ENCODE measurements around the gene ZRANB1. TPM values are rescaled to one million over a fixed set of nuclear protein-coding genes. Genes with fewer than 3 reads are reported as not detected.

ZRANB1 gene
- total RNA-seq, 2 experiments from 2014 or later, result 14.5 to 17.0 TPM

GRCh38 chr10:124962421-124962820, 20.5 kb downstream of the ZRANB1 start:
- H3K79me2 ChIP-seq (ENCODE audit: insufficient read depth, low read depth, low read length), result peaks cover 45% of the 10 kb centered on the region; the same call in 1 of the 2 replicates
- POLR2A ChIA-PET, result interaction anchor here (1.3 to 2.0 kb wide), 3 partner anchors 8 to 10 kb away, joined by 3 to 7 read pairs (median 4); no protein-coding TSS in a partner anchor
- no peaks in the 10 kb centered on the region for H3K9me3 ChIP-seq (ENCODE audit: low read length)

DNA sequence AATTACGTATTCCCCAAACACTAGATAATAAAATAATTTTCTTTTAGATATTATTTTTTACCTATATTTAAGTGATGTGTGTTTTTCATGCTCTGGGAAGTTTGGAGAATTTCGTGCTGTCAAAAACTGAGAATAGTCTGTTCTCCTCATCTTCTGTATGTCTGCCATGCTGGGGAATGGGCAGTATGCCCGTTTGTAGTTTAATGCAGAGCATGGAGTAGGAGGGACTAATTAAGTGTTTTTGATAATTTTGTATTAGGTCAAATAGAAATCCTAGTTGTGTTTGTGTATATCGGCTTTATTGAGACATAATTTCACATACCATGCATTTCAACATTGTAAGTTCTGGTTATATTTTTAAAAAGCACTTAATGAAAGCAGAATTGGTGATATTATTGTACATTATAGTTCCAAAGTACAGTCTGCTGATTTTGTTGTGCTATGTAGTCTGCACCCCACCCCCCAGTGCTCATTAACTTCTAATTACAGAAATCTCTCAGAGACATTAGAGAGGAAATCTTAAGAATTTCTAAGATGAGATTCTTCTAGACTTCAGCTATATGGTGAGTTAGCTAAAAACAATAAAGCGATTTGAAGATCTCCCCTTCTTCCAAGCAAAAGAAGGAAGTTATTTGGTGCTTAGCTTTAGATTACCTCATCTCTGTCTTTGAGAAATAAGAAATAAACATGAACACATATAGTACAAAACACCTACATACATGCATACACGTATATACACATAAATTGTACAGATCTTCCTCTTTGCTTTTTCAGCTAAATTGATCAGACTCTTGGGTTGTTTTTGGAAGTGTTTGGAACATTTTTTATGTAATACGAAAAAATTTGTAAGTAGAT, 22.2 kb downstream of the ZRANB1 start:
- TF ChIP-seq CTCF (conservative IDR thresholded peaks at IDR 0.05; ENCODE audit: low read length) (no peak), EZH2phosphoT487 (IDR thresholded peaks at IDR 0.05; ENCODE audit: borderline replicate concordance, low read depth, low read length) (no peak)
- no TSS peak for BruUV-seq (replicated peaks)
- Histone ChIP-seq H3K79me2 (ENCODE audit: insufficient read depth, low read depth, low read length) (peaks cover 28% of the 10 kb centered on the region; the same call in 1 of the 2 replicates), H4K20me1 (ENCODE audit: insufficient read depth, low read length) (peaks cover 12% of the 10 kb centered on the region; the same call in 1 of the 2 replicates), H3K36me3 (ENCODE audit: insufficient read depth, low read length) (peaks cover 33% of the 10 kb centered on the region), H3K9me3 (ENCODE audit: low read length) (no peaks in the 10 kb centered on the region), H3K4me3 (ENCODE audit: low read depth, low read length, poor library complexity, severe bottlenecking) (no peak overlapping the region), H3K27ac (ENCODE audit: low read depth, low read length, poor library complexity, severe bottlenecking) (no peak overlapping the region), H3K4me1 (ENCODE audit: insufficient read depth, low read length, poor library complexity, severe bottlenecking) (no peaks in the 10 kb centered on the region), H3K9me2 (ENCODE audit: insufficient read depth, low read length) (no peaks in the 10 kb centered on the region), H3K4me2 (ENCODE audit: low read length) (no peak overlapping the region), H2AFZ (ENCODE audit: low read length) (no peak overlapping the region)
- ChIA-PET POLR2A (no interaction called here), CTCF (ENCODE audit: unreplicated experiment) (no interaction called here)
- intact Hi-C loops (cut with micrococcal nuclease; ENCODE audit: unreplicated experiment), result no loop called here
- no peak for DNase-seq (ENCODE audit: low spot score)

More at GRCh38 chr10:124962421-124962820, 20.5 kb downstream of the ZRANB1 start:
- no peak for DNase-seq (ENCODE audit: low spot score)
- TF ChIP-seq EZH2phosphoT487 (IDR thresholded peaks at IDR 0.05; ENCODE audit: borderline replicate concordance, low read depth, low read length) (no peak), CTCF (conservative IDR thresholded peaks at IDR 0.05; ENCODE audit: low read length) (no peak)
- Histone ChIP-seq H4K20me1 (ENCODE audit: insufficient read depth, low read length) (peaks cover 15% of the 10 kb centered on the region; the same call in 1 of the 2 replicates), H2AFZ (ENCODE audit: low read length) (no peak overlapping the region), H3K36me3 (ENCODE audit: insufficient read depth, low read length) (peaks cover 16% of the 10 kb centered on the region; the same call in 1 of the 2 replicates), H3K27ac (ENCODE audit: low read depth, low read length, poor library complexity, severe bottlenecking) (no peak overlapping the region), H3K9me2 (ENCODE audit: insufficient read depth, low read length) (no peaks in the 10 kb centered on the region), H3K4me2 (ENCODE audit: low read length) (no peak overlapping the region), H3K4me1 (ENCODE audit: insufficient read depth, low read length, poor library complexity, severe bottlenecking) (peaks cover 3% of the 10 kb centered on the region), H3K4me3 (ENCODE audit: low read depth, low read length, poor library complexity, severe bottlenecking) (no peak overlapping the region)
- no TSS peak for BruUV-seq (replicated peaks)
- intact Hi-C loops (cut with micrococcal nuclease; ENCODE audit: unreplicated experiment), result no loop called here
- CTCF ChIA-PET (ENCODE audit: unreplicated experiment), result no interaction called here

DNA sequence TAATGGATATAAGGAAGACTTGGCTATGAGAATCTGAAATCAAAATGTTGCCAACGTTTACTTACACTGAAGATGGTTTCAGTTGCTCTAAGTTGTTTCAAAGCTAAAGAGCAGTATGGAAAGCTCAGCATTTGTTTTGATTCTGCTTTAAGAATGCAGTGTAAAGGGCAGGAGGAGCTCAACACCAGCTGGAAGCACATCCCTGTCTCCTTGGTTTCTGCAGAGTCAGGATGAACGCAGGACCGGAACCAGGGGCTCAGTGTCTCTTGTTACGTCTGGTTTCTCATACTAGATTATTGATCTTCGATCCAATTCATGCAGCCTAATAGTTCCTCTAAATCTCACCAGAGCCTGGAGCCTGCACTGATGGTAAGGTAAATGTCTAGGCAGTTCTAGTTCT, 24.1 kb downstream of the ZRANB1 start:
- POLR2A ChIA-PET, result interaction anchor here (0.6 kb wide), 1 partner anchor 22 kb away, joined by 3 read pairs; no protein-coding TSS in a partner anchor
- DNase-seq (ENCODE audit: low spot score), result no peak
- BruUV-seq (replicated peaks), result no TSS peak
- Histone ChIP-seq H3K4me1 (ENCODE audit: insufficient read depth, low read length, poor library complexity, severe bottlenecking) (peaks cover 7% of the 10 kb centered on the region), H3K79me2 (ENCODE audit: insufficient read depth, low read depth, low read length) (peaks cover 26% of the 10 kb centered on the region; the same call in 1 of the 2 replicates), H3K27ac (ENCODE audit: low read depth, low read length, poor library complexity, severe bottlenecking) (no peak overlapping the region), H3K9me2 (ENCODE audit: insufficient read depth, low read length) (no peaks in the 10 kb centered on the region), H3K4me2 (ENCODE audit: low read length) (no peak overlapping the region), H3K9me3 (ENCODE audit: low read length) (no peaks in the 10 kb centered on the region), H3K36me3 (ENCODE audit: insufficient read depth, low read length) (peaks cover 37% of the 10 kb centered on the region), H2AFZ (ENCODE audit: low read length) (no peak overlapping the region), H3K4me3 (ENCODE audit: low read depth, low read length, poor library complexity, severe bottlenecking) (no peak overlapping the region), H4K20me1 (ENCODE audit: insufficient read depth, low read length) (peaks cover 12% of the 10 kb centered on the region; the same call in 1 of the 2 replicates)
- no peak for TF ChIP-seq CTCF (conservative IDR thresholded peaks at IDR 0.05; ENCODE audit: low read length)
- TF ChIP-seq EZH2phosphoT487 (IDR thresholded peaks at IDR 0.05; ENCODE audit: borderline replicate concordance, low read depth, low read length), result no peak
- CTCF ChIA-PET (ENCODE audit: unreplicated experiment), result no interaction called here
- intact Hi-C loops (cut with micrococcal nuclease; ENCODE audit: unreplicated experiment), result no loop called here

All from OCI-LY7 (cell line).